GM11168 (cell line): ENCODE data around the gene TBRG1.
"Not testable (repeated sequence)": the region's sequence is repeated elsewhere in the genome, so short reads cannot be mapped to it uniquely, and the experiment has no call there.

Experiments used
- in situ Hi-C: fragments of 300-500 bp; cut with MboI; formaldehyde crosslinking; loops from one replicate; pipeline ENCODE4 v1.12.0; 2022; ENCODE audit warnings: low sequenced_read_pairs; ENCODE audit not compliant: unreplicated experiment

Gene TBRG1

DNA sequence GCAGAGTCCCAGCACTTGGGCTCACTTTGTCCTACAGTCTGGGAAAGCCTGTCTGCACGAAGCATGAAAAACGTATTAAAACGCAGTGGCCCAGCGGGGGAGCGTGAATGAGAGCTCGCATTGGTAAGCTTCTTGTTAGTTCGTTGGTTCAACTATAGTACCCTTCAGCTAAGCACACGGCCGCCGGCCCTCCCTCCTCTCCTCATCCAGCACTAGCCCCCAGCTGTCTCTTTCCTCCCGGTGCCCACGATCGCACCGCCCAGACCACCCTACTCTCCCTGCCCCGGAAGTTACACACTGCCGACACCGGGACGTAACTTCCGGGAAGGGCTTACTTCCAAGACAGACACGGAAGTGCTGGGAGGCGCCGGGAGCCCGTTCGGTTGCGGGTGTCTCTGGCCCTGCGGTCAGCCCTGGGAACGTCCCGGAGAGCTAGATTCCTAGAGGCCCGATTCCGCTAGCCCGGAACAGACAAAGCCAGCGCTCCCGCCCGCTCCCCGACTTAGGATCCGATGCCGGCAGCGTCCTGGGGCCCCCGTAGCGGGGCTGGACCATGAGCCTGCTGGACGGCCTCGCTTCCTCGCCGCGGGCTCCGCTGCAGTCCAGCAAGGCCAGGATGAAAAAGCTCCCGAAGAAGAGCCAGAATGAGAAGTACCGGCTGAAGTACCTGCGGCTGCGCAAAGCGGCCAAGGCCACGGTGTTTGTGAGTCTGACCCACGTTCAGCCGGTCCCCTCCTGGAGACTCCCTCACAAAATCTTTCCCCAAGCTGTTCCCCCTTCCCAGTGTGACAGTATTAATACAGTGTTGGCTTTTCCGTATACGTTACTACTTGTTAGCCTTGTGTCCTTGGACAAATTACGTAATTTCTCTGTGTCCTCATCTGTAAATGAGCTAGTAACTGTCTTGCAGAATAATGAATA is at the start of gene TBRG1:
TBRG1 (plus strand) TSS at position 334 of the 921 bp plus-strand sequence; CDS start at position 554, 220 bp downstream.
- in situ Hi-C loops, result no loop called here

- in situ Hi-C loops, result loop anchor here (25.0 kb wide), 1 partner anchor 516 kb away; no protein-coding TSS in a partner anchor
Measured at GRCh38 chr11:124577716-124578427, 44.8 kb upstream of the TBRG1 start.

DNA sequence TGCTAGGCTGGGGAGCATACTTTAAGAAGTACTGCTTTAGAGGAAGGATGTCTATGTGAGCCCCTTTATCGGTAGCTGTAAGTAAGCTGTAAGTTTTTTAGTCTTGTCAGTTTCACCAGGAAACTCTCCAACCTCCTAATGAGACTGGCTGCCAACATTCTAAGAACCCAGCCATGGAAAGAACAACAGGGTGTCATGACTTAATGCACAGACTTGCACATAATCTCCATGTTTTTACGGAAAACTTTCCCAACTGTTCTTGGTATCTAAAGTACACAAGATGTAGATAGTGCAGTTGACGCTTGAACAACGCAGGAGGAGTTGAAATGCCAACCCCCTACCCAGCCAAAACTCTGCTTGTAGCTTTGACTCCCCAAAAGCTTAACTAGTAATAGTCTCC is 43.9 kb upstream of the TBRG1 start:
- in situ Hi-C loops, result loop anchor here (25.0 kb wide), 1 partner anchor 516 kb away; no protein-coding TSS in a partner anchor

- in situ Hi-C loops, result loop anchor here (25.0 kb wide), 1 partner anchor 520 kb away; no protein-coding TSS in a partner anchor
Measured at GRCh38 chr11:124581817-124582216, 40.8 kb upstream of the TBRG1 start.

DNA sequence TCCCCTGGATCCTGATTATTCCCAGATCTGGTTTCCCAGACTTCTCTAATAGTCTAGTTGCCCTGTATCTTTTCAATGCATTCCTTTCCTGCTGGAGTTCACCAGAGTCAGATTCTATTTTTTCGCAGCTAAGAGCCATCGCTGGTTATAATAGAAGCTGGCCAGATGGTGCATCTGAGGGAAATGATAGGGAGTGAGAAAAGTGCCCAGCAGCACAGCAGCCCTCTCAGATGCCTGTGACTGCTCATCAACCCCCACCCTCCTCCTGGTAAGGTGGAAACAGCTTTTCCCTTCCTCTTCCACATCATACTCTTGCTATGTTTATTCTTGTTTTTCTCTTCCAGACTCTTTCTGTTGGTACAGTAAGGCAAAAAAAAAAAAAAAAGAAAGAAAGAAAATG is 40.1 kb upstream of the TBRG1 start:
- in situ Hi-C loops, result loop anchor here (25.0 kb wide), 1 partner anchor 520 kb away; no protein-coding TSS in a partner anchor

GRCh38 chr11:124583781-124584180 is 38.9 kb upstream of the TBRG1 start:
- in situ Hi-C loops, result loop anchor here (25.0 kb wide), 1 partner anchor 521 kb away; no protein-coding TSS in a partner anchor

GRCh38 chr11:124584681-124585372 is 37.8 kb upstream of the TBRG1 start:
- in situ Hi-C loops, result loop anchor here (5.0 to 25.0 kb wide), 2 partner anchors 168 to 523 kb away; no protein-coding TSS in a partner anchor

- in situ Hi-C loops, result loop anchor here (5.0 to 25.0 kb wide), 2 partner anchors 169 to 524 kb away; no protein-coding TSS in a partner anchor
Measured at GRCh38 chr11:124586238-124586860, 36.3 kb upstream of the TBRG1 start.

DNA sequence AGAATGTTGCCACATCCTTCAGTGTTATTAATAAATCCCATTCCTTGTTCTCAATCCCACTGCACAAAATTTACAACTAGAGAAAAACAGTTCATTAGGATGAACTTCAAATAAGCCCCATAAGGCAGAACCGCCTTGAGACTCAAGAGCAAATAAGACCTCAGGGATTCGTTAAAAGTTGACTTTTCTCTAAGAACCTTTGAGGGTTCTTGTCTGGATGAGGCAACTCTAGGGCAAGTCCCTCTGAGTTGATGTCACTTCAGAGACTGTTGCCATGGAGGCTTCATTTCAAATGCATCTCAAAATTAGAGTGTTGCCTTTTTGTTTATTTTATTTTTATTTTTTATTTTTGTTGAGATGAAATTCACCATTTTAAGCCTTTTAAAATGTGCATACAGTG is 31.2 kb upstream of the TBRG1 start:
- in situ Hi-C loops, result loop anchor here (25.0 kb wide), 1 partner anchor 529 kb away; no protein-coding TSS in a partner anchor

GRCh38 chr11:124592627-124593026 is 30.0 kb upstream of the TBRG1 start:
- in situ Hi-C loops, result loop anchor here (25.0 kb wide), 1 partner anchor 530 kb away; no protein-coding TSS in a partner anchor

- in situ Hi-C loops, result loop anchor here (25.0 kb wide), 1 partner anchor 533 kb away; no protein-coding TSS in a partner anchor
Measured at GRCh38 chr11:124595302-124595701, 27.4 kb upstream of the TBRG1 start.

DNA sequence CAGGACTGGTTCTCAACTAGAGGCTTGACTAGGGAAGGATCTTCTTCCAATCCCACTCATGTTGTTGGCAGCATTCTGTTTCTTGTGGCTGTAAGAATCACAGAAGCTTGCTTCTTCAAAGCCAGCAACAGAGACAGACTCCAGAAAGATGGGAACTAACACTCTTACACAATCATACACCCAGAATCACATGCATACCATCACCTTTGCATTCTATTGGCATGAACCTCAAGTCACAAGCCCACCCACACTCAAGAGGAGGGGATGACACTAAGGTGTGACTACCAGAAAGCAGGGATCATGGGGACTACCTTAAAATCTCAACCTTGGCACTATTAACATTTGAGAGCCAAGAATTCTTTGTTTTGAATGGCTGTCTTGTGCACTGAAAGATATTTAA is 25.0 kb upstream of the TBRG1 start:
- in situ Hi-C loops, result loop anchor here (25.0 kb wide), 1 partner anchor 535 kb away; no protein-coding TSS in a partner anchor

- in situ Hi-C loops, result no loop called here
Measured at GRCh38 chr11:124600621-124601320, 21.9 kb upstream of the TBRG1 start.

DNA sequence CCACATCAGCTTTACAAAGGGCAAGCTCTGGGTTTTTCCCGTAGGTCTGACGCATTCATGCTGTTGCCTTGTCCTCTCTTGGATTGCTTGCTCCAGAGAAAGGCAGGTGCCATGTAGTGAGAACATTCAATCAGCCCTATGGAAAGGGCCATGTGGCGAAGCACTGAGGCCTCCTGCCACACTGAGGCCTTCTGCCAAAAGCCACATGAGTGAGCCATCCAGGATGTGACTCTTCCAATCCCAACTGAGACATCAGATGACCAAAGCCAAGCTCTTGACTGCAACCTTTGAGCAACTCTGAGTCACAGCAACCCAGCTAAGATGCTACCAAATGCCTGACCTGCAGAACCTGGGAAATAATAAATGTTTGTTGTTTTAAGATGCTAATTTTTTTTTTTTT is 20.5 kb upstream of the TBRG1 start:
- in situ Hi-C loops, result no loop called here

- in situ Hi-C loops, result not testable (repeated sequence)
Measured at GRCh38 chr11:124602723-124603122, 19.9 kb upstream of the TBRG1 start.

- in situ Hi-C loops, result no loop called here
Measured at GRCh38 chr11:124605719-124606118, 16.9 kb upstream of the TBRG1 start.

DNA sequence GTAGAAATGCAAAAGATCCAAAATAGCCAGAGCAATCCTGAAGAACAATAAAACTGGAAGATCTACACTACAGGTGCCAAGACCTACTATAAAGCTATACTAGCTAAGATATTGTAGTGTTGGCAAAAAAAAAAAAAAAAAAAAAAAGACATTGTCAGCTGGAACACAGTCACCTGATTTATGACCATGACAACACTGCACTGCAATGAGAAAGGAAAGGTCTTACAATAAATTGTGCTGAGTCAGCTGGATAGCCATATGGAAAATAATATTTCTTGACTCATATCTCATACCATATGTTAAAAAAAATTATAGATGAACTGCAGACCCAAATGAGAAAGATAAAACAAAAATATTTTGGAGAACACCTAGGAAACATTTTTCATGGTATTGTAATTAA is 14.5 kb upstream of the TBRG1 start:
- in situ Hi-C loops, result no loop called here

GRCh38 chr11:124610295-124610694 is 12.4 kb upstream of the TBRG1 start:
- in situ Hi-C loops, result no loop called here

GRCh38 chr11:124611064-124611463 is 11.6 kb upstream of the TBRG1 start, which contains the start of gene PANX3:
TSS of gene PANX3 (plus strand) at chr11:124611428. CDS start at chr11:124611557, 129 bp downstream.
- in situ Hi-C loops, result no loop called here
